ENCODE results near the gene EXOC3.
"Not testable (repeated sequence)": the region's sequence is repeated elsewhere in the genome, so short reads cannot be mapped to it uniquely, and the experiment has no call there.

The EXOC3 gene

DNA sequence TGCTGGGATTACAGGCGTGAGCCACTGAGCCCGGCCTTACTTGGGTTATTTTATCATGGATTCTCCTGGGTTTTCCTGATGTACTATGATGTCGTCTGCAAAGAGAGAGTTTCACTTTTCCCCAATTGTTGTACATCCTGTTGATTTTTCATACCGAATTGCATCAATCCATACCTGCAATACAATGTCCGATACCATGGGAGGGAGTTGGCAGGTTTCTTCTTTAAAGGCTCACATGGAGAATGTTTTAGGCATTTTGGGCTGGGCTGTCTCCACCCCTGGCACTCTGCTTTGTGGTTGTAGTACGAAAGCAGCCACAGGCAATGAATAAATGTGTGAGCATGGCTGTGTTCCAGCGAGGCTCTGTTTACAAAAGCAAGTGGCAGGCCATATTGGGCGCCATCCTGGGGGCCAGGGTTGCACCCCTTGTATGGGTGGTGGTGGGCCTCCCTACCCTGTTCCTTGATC lies 35.1 kb upstream of the EXOC3 start:
- no peak for DNase-seq

DNA sequence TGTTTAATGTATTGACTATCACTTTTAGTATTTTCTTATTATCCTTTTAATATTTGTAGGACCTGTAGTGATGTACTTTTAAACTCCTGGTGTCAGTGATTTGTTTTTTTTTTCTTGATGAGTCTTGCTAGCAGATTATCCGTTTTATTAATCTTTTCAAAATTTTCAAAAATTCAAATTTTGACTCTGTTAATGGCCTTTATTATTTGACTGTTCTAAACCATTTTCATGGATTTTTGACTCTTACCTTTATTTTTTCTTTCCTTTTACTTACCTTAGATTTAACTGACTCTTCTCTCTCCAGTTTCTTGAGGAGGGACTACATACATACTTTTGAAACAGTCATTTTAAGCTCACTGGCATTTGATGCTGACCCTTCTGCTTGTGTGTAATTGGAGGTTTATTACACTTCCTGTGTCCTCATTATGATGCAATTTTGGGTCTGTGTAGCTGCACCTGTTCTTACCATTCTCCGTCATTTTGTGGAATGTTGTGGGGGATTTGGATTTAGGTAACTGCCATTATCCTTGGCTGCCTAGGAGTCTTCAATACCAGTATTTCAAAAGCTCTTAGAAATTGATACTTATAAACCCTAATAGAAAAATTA lies 32.0 kb upstream of the EXOC3 start:
- no peak for DNase-seq

DNA sequence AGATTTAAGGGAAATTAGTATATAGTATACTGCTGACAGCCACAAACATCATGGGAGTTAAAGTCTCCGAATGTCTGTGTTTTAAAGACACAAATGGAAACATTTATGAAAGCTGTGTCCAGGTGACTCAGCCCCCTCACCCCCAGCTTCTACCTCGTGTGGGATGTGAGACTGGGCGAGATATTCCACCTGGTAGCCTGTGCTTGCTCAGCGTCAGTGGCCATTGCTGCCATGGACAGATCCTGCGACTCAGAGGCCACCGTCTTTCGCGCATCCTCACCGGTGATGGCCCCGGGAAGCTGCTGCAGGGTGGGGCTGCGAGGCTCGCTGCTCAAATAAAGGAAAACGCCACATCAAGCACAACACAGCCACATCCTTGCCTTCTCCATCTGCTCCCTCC lies 31.2 kb upstream of the EXOC3 start:
- DNase-seq, result no peak

DNA sequence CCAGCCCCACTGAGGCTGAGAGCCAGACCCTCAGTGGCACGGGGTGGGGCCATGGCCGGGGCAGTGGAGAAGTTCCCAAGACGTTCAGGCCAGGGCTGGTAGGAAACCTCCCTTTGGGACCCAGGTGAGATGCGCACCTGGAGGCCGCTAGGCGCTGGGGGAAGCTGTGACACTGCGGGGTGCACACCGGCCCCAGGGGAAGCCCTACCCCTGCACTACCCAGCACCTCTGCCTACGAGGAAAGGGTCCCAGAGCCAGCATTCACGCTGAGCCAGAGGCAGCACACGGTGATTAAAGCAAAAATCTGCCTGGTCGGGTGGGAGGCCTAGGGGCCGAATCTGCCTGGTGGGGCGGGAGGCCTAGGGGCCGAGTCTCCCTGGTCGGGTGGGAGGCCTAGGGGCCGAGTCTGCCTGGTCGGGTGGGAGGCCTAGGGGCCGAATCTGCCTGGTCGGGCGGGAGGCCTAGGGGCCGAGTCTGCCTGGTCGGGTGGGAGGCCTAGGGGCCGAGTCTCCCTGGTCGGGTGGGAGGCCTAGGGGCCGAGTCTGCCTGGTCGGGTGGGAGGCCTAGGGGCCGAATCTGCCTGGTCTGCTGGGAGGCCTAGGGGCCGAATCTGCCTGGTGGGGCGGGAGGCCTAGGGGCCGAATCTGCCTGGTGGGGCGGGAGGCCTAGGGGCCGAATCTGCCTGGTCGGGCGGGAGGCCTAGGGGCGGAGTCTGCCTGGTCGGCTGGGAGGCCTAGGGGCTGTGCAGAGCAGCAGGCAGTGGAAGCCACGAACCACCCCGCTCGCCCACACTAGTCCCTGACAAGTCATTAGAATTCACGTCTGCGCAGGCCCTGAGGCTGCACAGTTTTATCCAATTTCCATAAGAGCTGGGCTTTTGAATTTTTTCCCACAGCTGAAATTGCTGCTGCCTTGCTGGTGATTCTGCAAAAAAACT lies 27.7 kb upstream of the EXOC3 start:
- DNase-seq, result not testable (repeated sequence)

GRCh38 chr5:415928-416635 lies 26.9 kb upstream of the EXOC3 start:
- DNase-seq, result no peak

GRCh38 chr5:416636-416960 lies 26.4 kb upstream of the EXOC3 start:
- DNase-seq, result no peak

GRCh38 chr5:417301-418161 lies 25.4 kb upstream of the EXOC3 start:
- no peak for DNase-seq

- DNase-seq, result no peak
Observed at GRCh38 chr5:418162-419121, 24.5 kb upstream of the EXOC3 start.

DNA sequence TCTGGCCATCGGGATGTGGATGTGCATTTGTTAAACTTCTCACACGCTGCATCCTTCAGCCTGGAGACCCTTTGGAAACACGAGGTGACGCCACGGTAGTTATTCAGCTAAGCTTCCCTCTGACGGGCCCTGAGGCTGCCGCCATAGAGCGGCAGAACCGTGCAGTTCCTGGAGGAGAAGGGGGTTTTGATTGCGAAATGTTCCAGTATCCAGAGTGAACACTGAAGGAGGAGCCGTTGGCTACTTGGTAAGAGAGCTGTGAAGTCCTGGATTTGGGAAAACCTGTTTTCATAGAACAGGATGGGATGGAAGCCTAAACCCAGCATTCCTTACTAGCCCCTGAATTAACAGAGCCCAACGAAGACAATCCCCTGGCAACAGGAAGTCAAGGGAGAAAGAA lies 23.0 kb upstream of the EXOC3 start:
- DNase-seq, result no peak

- DNase-seq, result no peak
Observed at GRCh38 chr5:420632-421286, 22.2 kb upstream of the EXOC3 start.

DNA sequence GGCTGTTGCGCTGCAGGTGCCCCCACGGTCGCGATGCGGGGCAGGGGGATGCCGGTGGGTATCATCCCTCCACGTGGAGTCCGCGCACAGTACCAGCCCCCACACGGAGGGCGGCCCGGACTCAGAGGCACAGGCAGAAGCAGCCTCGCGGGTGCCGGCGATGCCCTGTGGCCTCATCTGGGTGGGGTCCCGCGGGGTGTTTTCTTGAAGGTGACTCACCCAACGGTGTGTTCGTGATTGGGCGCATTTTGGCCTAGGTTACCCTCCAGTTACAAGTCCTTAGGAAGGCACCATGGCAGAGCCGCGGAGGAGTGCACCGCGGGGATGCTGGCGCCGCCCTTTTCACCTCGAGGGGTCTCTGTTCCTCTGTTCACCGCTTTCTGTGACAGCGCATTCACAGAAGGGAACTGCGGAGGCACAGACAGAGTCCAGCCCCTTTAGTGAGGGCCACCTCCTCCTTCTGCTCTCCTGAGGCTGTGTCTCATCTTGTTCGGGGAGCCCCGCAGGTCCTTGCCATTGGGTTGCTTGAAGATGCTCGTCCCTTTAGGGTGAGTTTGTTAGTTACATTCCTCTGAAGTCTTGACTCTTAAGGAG lies 21.6 kb upstream of the EXOC3 start:
- DNase-seq, result no peak

- no peak for DNase-seq
Observed at GRCh38 chr5:421901-422300, 21.1 kb upstream of the EXOC3 start.

- DNase-seq, result no peak
Observed at GRCh38 chr5:422323-423232, 20.4 kb upstream of the EXOC3 start.

- DNase-seq, result no peak
Observed at GRCh38 chr5:423233-423565, 19.8 kb upstream of the EXOC3 start.

GRCh38 chr5:423626-424261 lies 19.2 kb upstream of the EXOC3 start:
- no peak for DNase-seq

DNA sequence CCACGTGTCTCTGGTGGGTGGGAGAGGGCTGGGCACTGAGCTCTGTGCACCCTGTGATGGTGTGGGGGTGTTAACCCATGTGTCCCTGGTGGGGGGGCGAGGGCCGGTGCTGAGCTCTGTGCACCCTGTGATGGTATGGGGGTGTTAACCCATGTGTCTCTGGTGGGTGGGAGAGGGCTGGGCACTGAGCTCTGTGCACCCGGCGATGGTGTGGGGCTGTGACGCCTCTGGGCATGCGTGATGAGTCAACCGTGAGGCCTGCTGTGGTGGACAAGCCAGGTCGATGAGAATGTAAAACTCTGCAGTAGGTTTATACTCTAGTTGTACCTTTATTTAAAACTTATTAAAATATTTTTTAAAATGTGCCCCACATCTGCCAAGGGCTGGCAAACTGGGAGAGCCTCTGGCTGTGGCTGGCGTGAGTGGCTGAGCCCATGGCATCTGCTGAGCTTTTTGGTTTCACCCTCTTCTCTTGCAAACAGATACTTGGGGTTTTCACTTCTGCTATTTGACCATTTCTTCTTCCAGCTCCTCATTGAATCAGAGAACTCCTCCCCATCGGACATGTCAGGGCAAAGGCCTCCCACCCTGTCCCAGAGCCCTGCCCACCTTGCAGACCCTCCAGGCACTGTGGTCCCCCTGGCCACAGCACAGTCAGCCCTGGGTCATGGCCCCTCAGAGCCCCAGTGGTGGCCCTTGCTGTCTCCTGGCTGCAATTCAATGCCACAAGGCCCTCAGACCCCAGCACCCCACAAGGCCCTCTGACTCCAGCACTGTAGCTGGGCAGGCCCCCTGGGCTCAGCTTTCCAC lies 18.5 kb upstream of the EXOC3 start:
- DNase-seq, result no peak

- DNase-seq, result no peak
Observed at GRCh38 chr5:425714-426113, 17.3 kb upstream of the EXOC3 start.

- DNase-seq, result no peak
Observed at GRCh38 chr5:426392-426976, 16.5 kb upstream of the EXOC3 start.
